HG02870 (cell line): Measurements from ENCODE around the gene CMYA5.
"Not testable (repeated sequence)": the region's sequence is repeated elsewhere in the genome, so short reads cannot be mapped to it uniquely, and the experiment has no call there.

Experiments
- ATAC-seq: cut with Tn5 transposase; IDR thresholded peaks from one replicate; pipeline ENCODE4 v1.9.1; 2021; ENCODE audit warnings: mild to moderate bottlenecking, moderate library complexity; ENCODE audit not compliant: unreplicated experiment

The CMYA5 gene

GRCh38 chr5:79702606-79703380 lies 13.2 kb downstream of the CMYA5 start:
- ATAC-seq: no peak

- ATAC-seq: no peak
Measured at GRCh38 chr5:79703381-79703645, 13.7 kb downstream of the CMYA5 start.

- ATAC-seq: no peak
Measured at GRCh38 chr5:79704553-79704952, 14.9 kb downstream of the CMYA5 start.

GRCh38 chr5:79705632-79706031 lies 16.0 kb downstream of the CMYA5 start:
- no peak for ATAC-seq

GRCh38 chr5:79706317-79706716 lies 16.7 kb downstream of the CMYA5 start:
- not testable (repeated sequence) for ATAC-seq

- no peak for ATAC-seq
Measured at GRCh38 chr5:79707535-79707934, 17.9 kb downstream of the CMYA5 start.

GRCh38 chr5:79712741-79713140 lies 23.1 kb downstream of the CMYA5 start:
- no peak for ATAC-seq

- no peak for ATAC-seq
Measured at GRCh38 chr5:79713727-79714126, 24.1 kb downstream of the CMYA5 start.

- ATAC-seq: no peak
Measured at GRCh38 chr5:79716839-79717238, 27.2 kb downstream of the CMYA5 start.

- ATAC-seq: no peak
Measured at GRCh38 chr5:79720096-79720495, 30.5 kb downstream of the CMYA5 start.

- ATAC-seq: no peak
Measured at GRCh38 chr5:79727451-79728355, 38.1 kb downstream of the CMYA5 start.

- ATAC-seq: no peak
Measured at GRCh38 chr5:79728396-79728795, 38.8 kb downstream of the CMYA5 start.

GRCh38 chr5:79729679-79730078 lies 40.0 kb downstream of the CMYA5 start:
- ATAC-seq: no peak

GRCh38 chr5:79730564-79730963 lies 40.9 kb downstream of the CMYA5 start:
- ATAC-seq: no peak

GRCh38 chr5:79731775-79732174 lies 42.1 kb downstream of the CMYA5 start:
- no peak for ATAC-seq

- ATAC-seq: no peak
Measured at GRCh38 chr5:79736528-79737514, 47.2 kb downstream of the CMYA5 start.

- ATAC-seq: no peak
Measured at GRCh38 chr5:79738349-79738748, 48.7 kb downstream of the CMYA5 start.

- ATAC-seq: no peak
Measured at GRCh38 chr5:79742549-79743136, 53.0 kb downstream of the CMYA5 start.

GRCh38 chr5:79743846-79744605 lies 54.4 kb downstream of the CMYA5 start:
- no peak for ATAC-seq

GRCh38 chr5:79745255-79745654 lies 55.6 kb downstream of the CMYA5 start:
- no peak for ATAC-seq
